K562 (cell line): ENCODE results near the gene EEF1AKMT1. TPM values are rescaled to one million over a fixed set of nuclear protein-coding genes. Genes with fewer than 3 reads are reported as not detected.

Experiments used
- CEBPG ChIP-seq, 3 experiments: fragments of 200-800 bp in 1 of 3; sonication (Bioruptor generic) in 1 of 3; sonication (generic) in 1 of 3; formaldehyde crosslinking in 1 of 3; IDR thresholded peaks in 2 of 3; conservative IDR thresholded peaks in 1 of 3; 2 replicates each; pipeline versions ENCODE4 v1.6.1 to v1.8.0; 2016 to 2022; ENCODE audit warnings: missing compliant biosample characterization in 2 of 3, missing genetic modification characterization in 2 of 3, mild to moderate bottlenecking in 1 of 3, missing genetic modification reagents in 1 of 3
- CXXC5 ChIP-seq: fragments of 250-450 bp; sonication (Bioruptor Pico); IDR thresholded peaks from 2 replicates; pipeline ENCODE4 v1.8.0; 2022; ENCODE audit warnings: inconsistent platforms, mild to moderate bottlenecking, moderate library complexity
- ETS2 ChIP-seq: IDR thresholded peaks from 2 replicates; pipeline ENCODE4 v1.6.1; 2016; ENCODE audit warnings: borderline replicate concordance, missing genetic modification characterization, mild to moderate bottlenecking, moderate library complexity, missing compliant biosample characterization; ENCODE audit not compliant: poor library complexity, severe bottlenecking
- FOXK1 ChIP-seq: sonication (generic); formaldehyde crosslinking; IDR thresholded peaks from 2 replicates; pipeline ENCODE4 v1.8.0; 2022; ENCODE audit warnings: missing genetic modification reagents, mild to moderate bottlenecking, borderline replicate concordance
- HMBOX1 ChIP-seq: sonication (generic); IDR thresholded peaks from 2 replicates; pipeline ENCODE4 v1.6.1; 2016
- HMGN3 ChIP-seq: IDR thresholded peaks from 2 replicates; pipeline ENCODE4 v1.6.1; 2011; ENCODE audit warnings: borderline replicate concordance, low read depth, mild to moderate bottlenecking, mixed read lengths, low read length; ENCODE audit not compliant: insufficient read length; ENCODE audit errors: extremely low read depth
- HNRNPK ChIP-seq: fragments of 200-400 bp; formaldehyde crosslinking; IDR thresholded peaks from one replicate; pipeline ENCODE4 v1.6.1; 2018; ENCODE audit warnings: mild to moderate bottlenecking, low read depth, low read length; ENCODE audit not compliant: poor library complexity, severe bottlenecking
- IRF9 ChIP-seq: fragments of 450-650 bp; IDR thresholded peaks from 2 replicates; pipeline ENCODE4 v1.6.1; 2016; ENCODE audit warnings: missing biosample characterization, missing genetic modification characterization
- MECOM ChIP-seq: fragments of 250-450 bp; sonication (Bioruptor Pico); IDR thresholded peaks from 2 replicates; pipeline ENCODE4 v1.8.0; 2022; ENCODE audit warnings: inconsistent platforms
- PURB ChIP-seq: sonication (generic); formaldehyde crosslinking; IDR thresholded peaks from 2 replicates; pipeline ENCODE4 v1.9.0; 2021; ENCODE audit warnings: low read depth, mild to moderate bottlenecking, missing genetic modification reagents
- SIN3A ChIP-seq, 2 experiments: fragments of 150-350 bp in 1 of 2; IDR thresholded peaks; 2 replicates each; pipeline ENCODE4 v1.6.1; 2011 to 2016; ENCODE audit warnings: borderline replicate concordance in 2 of 2, low read depth in 2 of 2, low read length in 2 of 2, mild to moderate bottlenecking in 2 of 2, moderate library complexity in 2 of 2; ENCODE audit not compliant: control insufficient read depth in 1 of 2
- SMAD4 ChIP-seq: fragments of 250-450 bp; sonication (Bioruptor Pico); conservative IDR thresholded peaks from 2 replicates; pipeline ENCODE4 v1.8.0; 2021; ENCODE audit warnings: inconsistent platforms, mild to moderate bottlenecking, moderate library complexity
- TAF1 ChIP-seq: IDR thresholded peaks from 2 replicates; pipeline ENCODE4 v1.6.1; 2011; ENCODE audit warnings: mild to moderate bottlenecking, low read length, moderate library complexity; ENCODE audit not compliant: insufficient read depth, control insufficient read depth, severe bottlenecking; ENCODE audit errors: extremely low read depth
- UBTF ChIP-seq, 2 experiments: IDR thresholded peaks; 2 replicates each; pipeline ENCODE4 v1.6.1; 2012; ENCODE audit warnings: improper control_type of control experiment in 2 of 2, low read depth in 2 of 2, low read length in 2 of 2, borderline replicate concordance in 1 of 2
- VEZF1 ChIP-seq: fragments of 200-800 bp; sonication (Bioruptor generic); IDR thresholded peaks from 2 replicates; pipeline ENCODE4 v1.6.1; 2017; ENCODE audit warnings: missing genetic modification characterization, missing compliant biosample characterization
- ZNF347 ChIP-seq: fragments of 450-650 bp; formaldehyde crosslinking; IDR thresholded peaks from 2 replicates; pipeline ENCODE4 v1.4.0; 2020; ENCODE audit warnings: low read depth, mild to moderate bottlenecking, moderate library complexity
- ZNF445 ChIP-seq: fragments of 250-450 bp; sonication (Bioruptor Pico); IDR thresholded peaks from 2 replicates; pipeline ENCODE4 v1.4.0; 2020; ENCODE audit warnings: low read depth, mild to moderate bottlenecking, moderate library complexity
- ZNF717 ChIP-seq: fragments of 250-450 bp; sonication (Bioruptor Pico); IDR thresholded peaks from 2 replicates; pipeline ENCODE4 v1.5.0; 2021
- ZNF75A ChIP-seq: fragments of 450-650 bp; formaldehyde crosslinking; IDR thresholded peaks from 2 replicates; pipeline ENCODE4 v1.4.0; 2020; ENCODE audit warnings: mild to moderate bottlenecking
- polyA plus RNA-seq, 8 experiments: library from polyadenylated mRNA; depleted of rRNA in 4 of 8; stranded (reverse) in 5 of 8; unstranded in 3 of 8; fragments of >200 nt; fragmentation: Nextera tagmentation in 2 of 8; fragmentation: Illumina TruSeq in 1 of 8; extraction: Ambion mirVana in 2 of 8; extraction: Trizol in 1 of 8; gene quantifications; 2 replicates each; pipeline versions ENCODE4 v1.2.1 to v1.2.3, GENCODE V29; 2011 to 2014; ENCODE audit warnings: inconsistent platforms in 1 of 8, missing spikeins in 1 of 8
- total RNA-seq, 7 experiments: library from RNA; depleted of rRNA in 6 of 7; stranded (reverse); fragments of >200 nt in 6 of 7; fragmentation: Illumina TruSeq in 2 of 7; extraction: Trizol in 2 of 7; gene quantifications; 2 replicates each; pipeline versions ENCODE4 v1.2.1 to v1.2.3, GENCODE V29; 2011 to 2021; ENCODE audit warnings: low replicate concordance in 1 of 7

Gene EEF1AKMT1
- total and polyA plus RNA-seq, 9 of the 15 experiments (the other 6 are each of a cell fraction or from before 2014, with no cell fraction given): 5.3 to 36.3 (median 7.9) TPM

GRCh38 chr13:20703780-20704458, 69.8 kb downstream of the EEF1AKMT1 start (continued):
- no peak for TF ChIP-seq ZNF75A
- TF ChIP-seq UBTF (IDR thresholded peaks at IDR 0.05; ENCODE audit: borderline replicate concordance in 1 of 2, low read depth in 2 of 2, low read length in 2 of 2): peak; percentile 55 to 78; a peak in 1 of 4 replicates
- no peak for TF ChIP-seq IRF9 (tag)
- TF ChIP-seq HMGN3: peak; percentile 46
- TF ChIP-seq SIN3A (IDR thresholded peaks at IDR 0.05; ENCODE audit: borderline replicate concordance in 2 of 2, control insufficient read depth in 1 of 2, low read depth in 2 of 2, low read length in 2 of 2): peak; percentile 66 to 74; a peak in 2 of 4 replicates
- TF ChIP-seq MECOM (CRISPR knock-in tag): no peak
- TF ChIP-seq ZNF347: no peak
- TF ChIP-seq CEBPG (CRISPR knock-in tag; IDR thresholded peaks at IDR 0.05): no peak
- no peak for TF ChIP-seq CEBPG (tag; conservative IDR thresholded peaks at IDR 0.05 in 1 of 2, IDR thresholded peaks at IDR 0.05 in 1 of 2)
- TF ChIP-seq ZNF445 (CRISPR knock-in tag): no peak
- no peak for TF ChIP-seq PURB
- no peak for TF ChIP-seq HMBOX1
- TF ChIP-seq ETS2 (tag): no peak
- TF ChIP-seq ZNF717 (CRISPR knock-in tag): no peak
- TF ChIP-seq VEZF1 (CRISPR knock-in tag): peak; percentile 74
- peak; percentile 38 for TF ChIP-seq TAF1
- TF ChIP-seq SMAD4: 0 out of 2 replicates have a peak, but pooled peaks have one; percentile 26
- TF ChIP-seq CXXC5 (CRISPR knock-in tag): peak; percentile 62
- peak; percentile 22 for TF ChIP-seq HNRNPK
- TF ChIP-seq FOXK1 (CRISPR knock-in tag): no peak
